22Rv1 (cell line): Measurements from ENCODE around the gene SAMSN1.

Experiments used
- ZFX ChIP-seq: fragments of 450-650 bp; IDR thresholded peaks from 2 replicates; pipeline ENCODE4 v1.6.1; 2017; ENCODE audit warnings: antibody characterized with exemption, borderline replicate concordance
- TF ChIP-seq, protein P1 (sequence below): fragments of 450-650 bp; IDR thresholded peaks from 2 replicates; pipeline ENCODE4 v1.5.1; 2017; ENCODE audit warnings: mild to moderate bottlenecking

DNA sequence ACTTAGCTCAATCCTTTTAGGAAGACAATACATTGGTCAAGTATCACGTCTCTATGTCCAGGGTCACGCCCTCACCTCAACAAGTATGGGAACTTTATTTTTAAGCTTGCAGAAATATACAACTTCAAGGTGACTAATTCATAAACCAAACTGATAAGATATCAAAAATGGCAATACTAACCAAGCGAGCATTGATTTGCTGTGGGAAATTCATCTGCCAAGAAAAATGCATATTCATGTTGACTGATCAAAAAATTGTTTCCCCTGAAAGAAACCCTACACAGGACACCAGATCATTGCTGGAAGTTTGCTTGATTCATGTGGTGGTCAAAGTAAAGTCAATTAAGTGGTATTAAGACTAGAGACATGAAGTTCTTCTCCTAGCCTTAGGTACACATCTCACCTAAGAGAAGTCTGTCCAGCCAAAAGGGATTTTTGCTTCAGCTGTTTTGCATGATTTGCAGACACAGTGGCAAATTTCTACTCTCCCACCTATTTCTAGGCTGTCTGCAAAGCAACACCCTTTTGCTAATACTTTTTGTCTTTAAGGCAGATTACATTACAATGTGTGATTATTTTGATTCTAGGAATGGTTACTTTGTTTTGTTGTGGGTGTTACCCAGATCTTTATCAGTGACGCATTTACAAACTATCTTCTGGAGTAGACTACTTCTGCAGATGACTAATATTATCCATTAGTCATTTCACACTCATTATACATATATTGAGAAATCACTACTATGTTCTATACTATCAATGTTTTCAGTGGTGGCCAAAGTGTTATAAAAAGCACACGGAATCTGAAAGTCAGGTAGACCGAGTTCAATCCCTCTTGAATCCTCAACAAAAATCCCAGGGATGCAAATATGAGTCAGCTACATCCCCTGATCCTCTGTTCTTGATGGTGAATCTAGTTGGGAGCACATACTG, 12.4 kb downstream of the SAMSN1 start:
- TF ChIP-seq, protein P1, sequence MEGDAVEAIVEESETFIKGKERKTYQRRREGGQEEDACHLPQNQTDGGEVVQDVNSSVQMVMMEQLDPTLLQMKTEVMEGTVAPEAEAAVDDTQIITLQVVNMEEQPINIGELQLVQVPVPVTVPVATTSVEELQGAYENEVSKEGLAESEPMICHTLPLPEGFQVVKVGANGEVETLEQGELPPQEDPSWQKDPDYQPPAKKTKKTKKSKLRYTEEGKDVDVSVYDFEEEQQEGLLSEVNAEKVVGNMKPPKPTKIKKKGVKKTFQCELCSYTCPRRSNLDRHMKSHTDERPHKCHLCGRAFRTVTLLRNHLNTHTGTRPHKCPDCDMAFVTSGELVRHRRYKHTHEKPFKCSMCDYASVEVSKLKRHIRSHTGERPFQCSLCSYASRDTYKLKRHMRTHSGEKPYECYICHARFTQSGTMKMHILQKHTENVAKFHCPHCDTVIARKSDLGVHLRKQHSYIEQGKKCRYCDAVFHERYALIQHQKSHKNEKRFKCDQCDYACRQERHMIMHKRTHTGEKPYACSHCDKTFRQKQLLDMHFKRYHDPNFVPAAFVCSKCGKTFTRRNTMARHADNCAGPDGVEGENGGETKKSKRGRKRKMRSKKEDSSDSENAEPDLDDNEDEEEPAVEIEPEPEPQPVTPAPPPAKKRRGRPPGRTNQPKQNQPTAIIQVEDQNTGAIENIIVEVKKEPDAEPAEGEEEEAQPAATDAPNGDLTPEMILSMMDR, result no peak
- TF ChIP-seq ZFX, result no peak
